GM10248 (cell line): ENCODE data around the gene CDH23.
A peak's percentile ranks its signal among the peaks of the same experiment; 100 is the strongest.

Experiments
- CTCF ChIA-PET: fragments of 300-600 bp; sonication (Branson Sonifier 250); formaldehyde crosslinking; extraction: SDS; loops from one replicate; lab custom pipeline; 2021; ENCODE audit warnings: antibody characterized with exemption; lab: Yijun Ruan, JAX
- POLR2A ChIA-PET: fragments of 350-650 bp; sonication (Branson Sonifier 250); formaldehyde crosslinking; extraction: SDS; loops from one replicate; lab custom pipeline; 2020; ENCODE audit warnings: antibody characterized with exemption; lab: Yijun Ruan, JAX
- DNase-seq: peaks from one replicate; pipeline ENCODE4 v3.0.0; 2012; ENCODE audit errors: extremely low spot score
- TF ChIP-seq, protein P1 (sequence below): IDR thresholded peaks from 2 replicates; pipeline ENCODE4 v1.5.1; 2012; ENCODE audit warnings: mild to moderate bottlenecking, low read depth; ENCODE audit errors: extremely low read depth, missing control alignments, control extremely low read depth

CDH23 gene

DNA sequence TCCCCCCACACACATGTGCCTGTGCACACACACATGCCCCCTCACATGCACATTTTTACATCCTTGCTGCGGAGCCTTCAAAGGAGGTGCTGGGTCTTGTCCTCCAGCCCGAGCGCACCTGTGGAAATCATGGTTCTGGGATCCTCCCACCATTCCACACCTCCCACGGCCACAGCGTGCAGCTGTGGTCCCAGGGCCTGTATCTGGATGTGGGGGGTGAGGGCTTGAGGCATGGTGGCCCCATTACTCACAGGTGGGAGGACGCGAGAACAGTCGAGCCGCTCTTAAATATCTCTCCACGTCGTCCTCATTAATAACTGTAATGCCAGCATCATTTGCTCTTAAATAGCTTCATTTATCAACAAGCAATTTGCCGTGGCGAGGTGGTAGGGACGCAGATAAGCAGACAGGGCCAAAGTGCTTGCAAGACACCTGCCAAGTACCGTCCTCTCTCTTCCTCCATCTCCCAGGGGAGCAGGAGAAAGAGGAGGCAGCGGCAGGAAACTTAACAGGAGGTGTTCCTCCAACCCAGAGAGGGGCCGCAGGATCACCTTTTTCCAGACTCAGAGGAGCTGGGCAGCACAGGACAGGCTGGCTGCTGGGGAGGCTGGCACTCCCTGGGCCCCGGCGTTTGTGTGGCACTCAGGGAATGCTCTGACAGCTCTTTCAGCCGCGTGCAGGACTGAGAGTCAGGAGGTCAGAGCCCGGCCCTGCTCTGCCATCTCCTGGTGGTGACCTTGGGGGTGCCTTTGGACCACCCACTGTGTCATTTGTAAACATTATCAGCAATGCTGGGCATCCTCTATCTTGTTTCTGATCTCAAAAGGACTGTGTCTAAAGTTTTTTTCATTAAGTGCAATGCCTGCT is 87.4 kb downstream of the CDH23 start:
- CTCF ChIA-PET = interaction anchor here (1.6 to 5.0 kb wide), 3 partner anchors 13 to 100 kb away, joined by 4 to 25 read pairs (median 8); no protein-coding TSS in a partner anchor
- POLR2A ChIA-PET = no interaction called here
- TF ChIP-seq, protein P1, sequence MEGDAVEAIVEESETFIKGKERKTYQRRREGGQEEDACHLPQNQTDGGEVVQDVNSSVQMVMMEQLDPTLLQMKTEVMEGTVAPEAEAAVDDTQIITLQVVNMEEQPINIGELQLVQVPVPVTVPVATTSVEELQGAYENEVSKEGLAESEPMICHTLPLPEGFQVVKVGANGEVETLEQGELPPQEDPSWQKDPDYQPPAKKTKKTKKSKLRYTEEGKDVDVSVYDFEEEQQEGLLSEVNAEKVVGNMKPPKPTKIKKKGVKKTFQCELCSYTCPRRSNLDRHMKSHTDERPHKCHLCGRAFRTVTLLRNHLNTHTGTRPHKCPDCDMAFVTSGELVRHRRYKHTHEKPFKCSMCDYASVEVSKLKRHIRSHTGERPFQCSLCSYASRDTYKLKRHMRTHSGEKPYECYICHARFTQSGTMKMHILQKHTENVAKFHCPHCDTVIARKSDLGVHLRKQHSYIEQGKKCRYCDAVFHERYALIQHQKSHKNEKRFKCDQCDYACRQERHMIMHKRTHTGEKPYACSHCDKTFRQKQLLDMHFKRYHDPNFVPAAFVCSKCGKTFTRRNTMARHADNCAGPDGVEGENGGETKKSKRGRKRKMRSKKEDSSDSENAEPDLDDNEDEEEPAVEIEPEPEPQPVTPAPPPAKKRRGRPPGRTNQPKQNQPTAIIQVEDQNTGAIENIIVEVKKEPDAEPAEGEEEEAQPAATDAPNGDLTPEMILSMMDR = no peak
- no peak for DNase-seq

DNA sequence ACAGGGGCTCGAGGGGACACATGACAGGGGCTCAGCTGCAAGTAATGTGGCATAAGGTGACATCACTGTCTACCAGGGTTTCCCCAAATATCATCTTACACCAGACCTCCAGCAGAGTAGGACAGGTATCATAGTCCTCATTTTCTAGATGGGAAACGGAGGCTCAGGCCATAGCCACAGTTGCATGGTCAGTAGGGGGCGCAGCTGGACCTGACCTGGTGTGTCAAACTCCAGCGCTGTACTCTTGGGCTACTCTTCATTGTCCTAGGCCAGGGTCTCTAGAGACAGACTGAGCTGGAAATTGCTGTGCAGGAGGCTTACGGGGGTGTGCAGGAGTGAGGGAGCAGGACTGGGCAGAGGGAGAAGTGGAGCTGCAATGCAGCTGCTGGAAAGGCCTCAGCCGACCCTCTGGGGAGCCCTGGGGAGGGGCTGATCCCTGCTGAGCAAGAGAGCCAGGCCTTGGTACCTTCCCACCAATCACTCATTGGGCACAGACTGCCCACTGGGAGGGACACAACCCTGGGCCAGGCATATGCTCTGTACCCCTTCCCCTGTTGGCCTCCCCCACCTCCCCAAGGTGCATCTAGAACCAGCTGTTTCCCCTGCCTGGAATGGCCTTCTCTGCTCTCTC is 89.9 kb downstream of the CDH23 start:
- POLR2A ChIA-PET = no interaction called here
- CTCF ChIA-PET = interaction anchor here (0.7 to 5.0 kb wide), 9 partner anchors 11 to 349 kb away, joined by 3 to 25 read pairs (median 4); no protein-coding TSS in a partner anchor
- DNase-seq = peak; percentile 58
- TF ChIP-seq, protein P1 = peak; percentile 51

DNA sequence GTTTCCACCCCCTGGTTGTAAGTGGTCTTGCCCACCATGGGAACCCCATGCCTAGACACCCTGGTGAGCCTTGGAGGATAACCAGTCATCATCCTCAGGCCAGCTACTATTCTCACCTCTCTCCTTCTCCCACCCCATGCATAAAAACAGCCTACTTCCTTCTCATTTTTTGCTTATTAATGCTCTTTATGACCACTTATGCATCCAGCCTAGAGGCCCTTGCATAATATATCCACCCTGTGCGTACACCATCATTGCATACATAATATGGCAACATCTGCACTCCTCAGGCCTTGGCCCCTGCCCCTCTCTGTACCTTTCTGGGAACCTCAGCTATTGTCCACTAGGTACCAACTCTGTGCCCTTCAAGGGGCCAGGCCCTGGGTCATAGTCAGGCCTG is 91.0 kb downstream of the CDH23 start:
- ChIA-PET POLR2A (no interaction called here), CTCF (interaction anchor here (1.1 kb wide), 1 partner anchor 12 kb away, joined by 4 read pairs; no protein-coding TSS in a partner anchor)
- no peak for DNase-seq
- TF ChIP-seq, protein P1 = no peak

DNA sequence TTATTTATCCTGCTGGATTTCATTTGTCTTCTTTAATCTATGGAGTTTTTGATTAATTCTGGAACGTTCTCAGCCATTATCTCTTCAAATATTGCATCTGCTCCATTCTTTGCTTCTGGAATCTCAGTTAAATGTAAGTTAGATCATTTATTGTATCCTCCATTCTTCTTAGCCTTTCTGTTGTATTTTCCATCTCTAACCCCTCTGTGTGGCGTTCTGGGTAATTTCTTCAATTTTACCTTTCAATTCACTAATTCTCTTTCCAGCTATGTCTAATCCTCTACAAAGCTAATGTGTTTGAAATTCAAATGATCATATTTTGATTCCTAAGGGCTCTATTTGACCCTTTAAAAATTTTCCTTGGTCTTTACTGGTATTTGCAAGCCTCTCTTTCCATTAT is 92.4 kb downstream of the CDH23 start:
- CTCF ChIA-PET = interaction anchor here (0.9 to 1.1 kb wide), 3 partner anchors 27 to 407 kb away, joined by 3 read pairs; no protein-coding TSS in a partner anchor
- no peak for DNase-seq
- POLR2A ChIA-PET = no interaction called here
- TF ChIP-seq, protein P1 = no peak

DNA sequence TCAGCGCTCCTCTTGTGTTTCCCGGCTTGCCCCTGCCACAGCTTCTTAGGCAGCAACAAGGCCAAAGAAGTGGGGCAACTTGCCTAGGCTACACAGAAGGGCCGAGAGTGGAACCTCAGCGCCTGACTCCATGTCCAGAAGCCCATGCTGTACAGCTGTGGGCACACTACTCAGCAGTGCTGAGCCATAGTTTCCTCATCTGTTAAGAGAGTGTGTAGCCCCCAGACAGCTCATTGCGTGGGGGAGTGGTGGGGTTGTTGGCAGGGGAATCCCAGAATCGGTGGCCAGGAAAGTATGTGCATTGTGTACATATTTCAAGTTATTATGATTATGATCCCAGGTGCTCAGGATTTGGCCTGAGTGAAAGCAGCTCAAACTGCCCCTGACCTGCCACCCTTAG is 96.2 kb downstream of the CDH23 start:
- TF ChIP-seq, protein P1 = no peak
- DNase-seq = no peak
- ChIA-PET POLR2A (no interaction called here), CTCF (interaction anchor here (3.5 kb wide), 1 partner anchor 77 kb away, joined by 13 read pairs; no protein-coding TSS in a partner anchor)

DNA sequence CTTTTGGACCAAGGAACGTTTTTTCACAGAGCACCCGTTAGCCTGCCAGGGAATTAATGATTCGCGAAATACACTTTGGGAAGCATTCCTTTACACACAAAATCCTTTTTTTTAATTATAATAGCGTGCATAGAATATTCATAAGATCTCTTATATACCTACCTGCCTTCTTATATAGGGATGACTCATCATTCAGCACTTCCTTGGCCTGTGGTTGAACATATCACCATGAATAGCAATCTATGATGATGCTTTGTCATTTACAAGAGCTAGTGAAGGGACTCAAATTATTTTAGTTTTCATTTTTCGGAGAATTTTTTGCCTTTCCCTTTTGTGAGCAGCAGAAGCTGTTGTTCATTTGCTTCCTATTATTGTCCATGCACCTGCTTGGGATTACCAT is 97.0 kb downstream of the CDH23 start:
- POLR2A ChIA-PET = no interaction called here
- CTCF ChIA-PET = no interaction called here
- TF ChIP-seq, protein P1 = no peak

More for the DNA sequence above, 97.0 kb downstream of the CDH23 start:
- no peak for DNase-seq
